ENCODE measurements around the gene SNX9. TPM values are rescaled to one million over a fixed set of nuclear protein-coding genes. Genes with fewer than 3 reads are reported as not detected.

The SNX9 gene
- total RNA-seq, 2 experiments from 2014 or later, result 46.6 to 48.5 TPM

DNA sequence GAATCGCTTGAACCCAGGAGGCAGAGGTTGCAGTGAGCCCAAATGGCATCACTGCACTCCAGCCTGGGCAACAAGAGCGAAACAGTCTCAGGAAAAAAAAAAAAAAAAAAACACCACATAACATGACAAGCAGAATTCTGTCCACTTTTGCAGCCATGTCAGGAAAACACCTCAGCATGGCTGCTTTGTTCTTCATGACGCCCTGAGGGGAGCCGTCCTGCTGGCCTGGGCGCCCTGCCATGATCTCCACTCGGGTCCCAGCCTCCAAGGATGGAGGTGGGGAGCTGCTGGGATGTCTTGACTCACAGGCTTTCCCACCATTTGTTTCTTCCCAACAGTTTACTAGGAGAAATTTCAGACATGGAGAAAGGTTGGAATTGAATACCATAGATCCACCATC is 42.2 kb downstream of the SNX9 start:
- ATAC-seq (ENCODE audit: poor library complexity), result no peak

DNA sequence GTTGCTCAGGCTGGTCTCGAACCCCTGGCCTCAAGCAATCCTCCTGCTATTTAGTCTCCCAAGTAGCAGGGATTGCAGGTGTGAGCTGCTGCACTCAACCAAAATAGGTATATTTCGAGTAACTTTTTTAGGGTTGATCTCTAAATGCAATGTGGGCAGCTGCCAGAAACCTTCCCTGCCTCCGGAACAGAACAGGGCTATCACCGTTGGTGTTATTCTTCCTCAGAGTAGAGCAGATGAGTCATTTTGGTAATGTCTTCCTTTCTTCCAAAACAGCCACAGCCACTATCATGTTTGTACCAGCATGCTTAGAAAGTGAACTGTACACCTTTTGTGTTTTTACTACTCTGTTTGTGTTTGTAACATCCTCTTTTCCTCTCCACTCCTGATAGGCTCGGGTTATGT is 44.1 kb downstream of the SNX9 start:
- CTCF ChIA-PET, result interaction anchor here (0.9 to 1.8 kb wide), 2 partner anchors 18 to 110 kb away, joined by 3 to 11 read pairs; no protein-coding TSS in a partner anchor
- Histone ChIP-seq H3K4me3 (ENCODE audit: low read length) (no peak overlapping the region), H3K27ac (ENCODE audit: low read depth in 1 of 2, low read length in 2 of 2) (no peak overlapping the region), H3K36me3 (ENCODE audit: insufficient read depth, low read length) (peaks cover 15% of the 10 kb centered on the region), H3K9me3 (ENCODE audit: control insufficient read depth in 1 of 2, insufficient read depth in 1 of 2, low read length in 2 of 2) (no peaks in the 10 kb centered on the region), H3K4me1 (ENCODE audit: insufficient read depth, low read length) (peaks cover 13% of the 10 kb centered on the region), H3K27me3 (ENCODE audit: control insufficient read depth in 1 of 2, insufficient read depth in 2 of 2, low read length in 2 of 2) (no peaks in the 10 kb centered on the region)
- H3K27me3 Mint-ChIP-seq, result no peaks in the 10 kb centered on the region
- TF ChIP-seq, protein P1, sequence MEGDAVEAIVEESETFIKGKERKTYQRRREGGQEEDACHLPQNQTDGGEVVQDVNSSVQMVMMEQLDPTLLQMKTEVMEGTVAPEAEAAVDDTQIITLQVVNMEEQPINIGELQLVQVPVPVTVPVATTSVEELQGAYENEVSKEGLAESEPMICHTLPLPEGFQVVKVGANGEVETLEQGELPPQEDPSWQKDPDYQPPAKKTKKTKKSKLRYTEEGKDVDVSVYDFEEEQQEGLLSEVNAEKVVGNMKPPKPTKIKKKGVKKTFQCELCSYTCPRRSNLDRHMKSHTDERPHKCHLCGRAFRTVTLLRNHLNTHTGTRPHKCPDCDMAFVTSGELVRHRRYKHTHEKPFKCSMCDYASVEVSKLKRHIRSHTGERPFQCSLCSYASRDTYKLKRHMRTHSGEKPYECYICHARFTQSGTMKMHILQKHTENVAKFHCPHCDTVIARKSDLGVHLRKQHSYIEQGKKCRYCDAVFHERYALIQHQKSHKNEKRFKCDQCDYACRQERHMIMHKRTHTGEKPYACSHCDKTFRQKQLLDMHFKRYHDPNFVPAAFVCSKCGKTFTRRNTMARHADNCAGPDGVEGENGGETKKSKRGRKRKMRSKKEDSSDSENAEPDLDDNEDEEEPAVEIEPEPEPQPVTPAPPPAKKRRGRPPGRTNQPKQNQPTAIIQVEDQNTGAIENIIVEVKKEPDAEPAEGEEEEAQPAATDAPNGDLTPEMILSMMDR (IDR thresholded peaks at IDR 0.05), result no peak
- intact Hi-C loops (cut with DNase I, micrococcal nuclease), result no loop called here
- peaks cover 44% of the 10 kb centered on the region for H3K4me1 Mint-ChIP-seq (ENCODE audit: low read depth)
- H3K9me3 Mint-ChIP-seq, result no peaks in the 10 kb centered on the region
- POLR2A ChIA-PET, result interaction anchor here (1.1 to 1.3 kb wide), 2 partner anchors 13 to 102 kb away, joined by 4 to 6 read pairs; no protein-coding TSS in a partner anchor
- H3K36me3 Mint-ChIP-seq (ENCODE audit: low read depth), result peaks cover 14% of the 10 kb centered on the region
- peak; percentile 72 for ATAC-seq (ENCODE audit: poor library complexity)
- peak overlapping the region; percentile 67 for H3K27ac Mint-ChIP-seq
- peak overlapping the region; percentile 6 for H3K4me3 Mint-ChIP-seq
- DNase-seq, result peak in 7 of 14 experiments; percentile 14 to 60 (median 27)

More for the DNA sequence above, 42.2 kb downstream of the SNX9 start:
- TF ChIP-seq, protein P1 (IDR thresholded peaks at IDR 0.05), result no peak
- H3K4me3 ChIP-seq (ENCODE audit: low read length), result no peak overlapping the region
- ChIA-PET CTCF (interaction anchor here (1.7 kb wide), 1 partner anchor 8 kb away, joined by 4 read pairs; no protein-coding TSS in a partner anchor), POLR2A (no interaction called here)
- no peaks in the 10 kb centered on the region for H3K27me3 ChIP-seq (ENCODE audit: control insufficient read depth in 1 of 2, insufficient read depth in 2 of 2, low read length in 2 of 2)
- Mint-ChIP-seq H3K4me1 (ENCODE audit: low read depth) (peaks cover 61% of the 10 kb centered on the region), H3K9me3 (no peaks in the 10 kb centered on the region), H3K36me3 (ENCODE audit: low read depth) (peaks cover 14% of the 10 kb centered on the region), H3K27me3 (no peaks in the 10 kb centered on the region), H3K4me3 (no peak overlapping the region), H3K27ac (peak overlapping the region; percentile 52)
- H3K4me1 ChIP-seq (ENCODE audit: insufficient read depth, low read length), result peaks cover 15% of the 10 kb centered on the region
- H3K27ac ChIP-seq (ENCODE audit: low read depth in 1 of 2, low read length in 2 of 2), result no peak overlapping the region
- peaks cover 15% of the 10 kb centered on the region for H3K36me3 ChIP-seq (ENCODE audit: insufficient read depth, low read length)
- DNase-seq, result no peak
- intact Hi-C loops (cut with DNase I, micrococcal nuclease), result no loop called here
- no peaks in the 10 kb centered on the region for H3K9me3 ChIP-seq (ENCODE audit: control insufficient read depth in 1 of 2, insufficient read depth in 1 of 2, low read length in 2 of 2)

DNA sequence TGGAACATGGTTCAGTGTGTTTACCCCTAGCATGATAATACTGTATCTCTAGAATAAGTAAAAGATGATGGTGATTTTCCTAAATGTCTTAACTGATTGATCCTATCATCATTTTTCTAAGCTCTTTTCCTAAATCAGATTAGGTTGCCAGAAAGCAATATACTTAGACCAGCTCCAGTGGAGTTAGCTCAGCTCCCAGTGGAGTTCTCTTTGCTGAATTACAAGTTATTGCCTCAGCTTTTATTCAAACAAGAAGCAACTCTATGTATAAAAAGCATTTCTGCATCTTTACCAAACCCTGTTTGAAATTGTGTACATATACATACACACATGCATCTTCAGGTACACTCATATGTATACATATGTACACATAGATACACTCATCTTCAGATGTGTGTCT is 44.9 kb downstream of the SNX9 start:
- H3K9me3 Mint-ChIP-seq, result no peaks in the 10 kb centered on the region
- H3K27me3 ChIP-seq (ENCODE audit: control insufficient read depth in 1 of 2, insufficient read depth in 2 of 2, low read length in 2 of 2), result no peaks in the 10 kb centered on the region
- H3K4me1 Mint-ChIP-seq (ENCODE audit: low read depth), result peaks cover 42% of the 10 kb centered on the region
- ATAC-seq (ENCODE audit: poor library complexity) (no peak), DNase-seq (no peak)
- POLR2A ChIA-PET, result interaction anchor here (1.1 kb wide), 1 partner anchor 12 kb away, joined by 6 read pairs; no protein-coding TSS in a partner anchor
- no peaks in the 10 kb centered on the region for H3K9me3 ChIP-seq (ENCODE audit: control insufficient read depth in 1 of 2, insufficient read depth in 1 of 2, low read length in 2 of 2)
- no peak overlapping the region for H3K27ac Mint-ChIP-seq
- CTCF ChIA-PET, result interaction anchor here (1.8 kb wide), 1 partner anchor 111 kb away, joined by 11 read pairs; no protein-coding TSS in a partner anchor
- peaks cover 17% of the 10 kb centered on the region for H3K36me3 Mint-ChIP-seq (ENCODE audit: low read depth)
- peaks cover 20% of the 10 kb centered on the region for H3K36me3 ChIP-seq (ENCODE audit: insufficient read depth, low read length)
- TF ChIP-seq, protein P1 (IDR thresholded peaks at IDR 0.05), result no peak
- no peak overlapping the region for H3K4me3 Mint-ChIP-seq
- intact Hi-C loops (cut with DNase I, micrococcal nuclease), result no loop called here
- no peak overlapping the region for H3K27ac ChIP-seq (ENCODE audit: low read depth in 1 of 2, low read length in 2 of 2)
- peaks cover 15% of the 10 kb centered on the region for H3K4me1 ChIP-seq (ENCODE audit: insufficient read depth, low read length)
- no peaks in the 10 kb centered on the region for H3K27me3 Mint-ChIP-seq
- no peak overlapping the region for H3K4me3 ChIP-seq (ENCODE audit: low read length)
